Right cardiac atrium (tissue), 5 donors: ENCODE results near the gene VPS33A. TPM values are rescaled to one million over a fixed set of nuclear protein-coding genes. Genes with fewer than 3 reads are reported as not detected.
"Not testable (repeated sequence)": the region's sequence is repeated elsewhere in the genome, so short reads cannot be mapped to it uniquely, and the experiment has no call there.

Experiments used
- ATAC-seq, 2 donors: fragments of 200-7000 bp; cut with Tn5 transposase; one replicate each; pipeline versions ENCODE4 v1.8.0 to v1.9.1; 2020; ENCODE audit warnings: moderate library complexity in 2 of 2, mild to moderate bottlenecking in 1 of 2
- DNase-seq, 3 donors: peaks; one replicate each; pipeline ENCODE4 v3.0.0-alpha.2; 2020
- H3K27ac ChIP-seq: one replicate; pipeline ENCODE4 v1.5.1; 2013; ENCODE audit warnings: mild to moderate bottlenecking, low read length, control low read depth, moderate library complexity
- H3K27me3 ChIP-seq: one replicate; pipeline ENCODE4 v1.6.1; 2013; ENCODE audit not compliant: control insufficient read depth, insufficient read depth
- H3K4me1 ChIP-seq: one replicate; pipeline ENCODE4 v1.6.1; 2013; ENCODE audit warnings: low read length; ENCODE audit not compliant: control insufficient read depth, insufficient read depth
- H3K4me3 ChIP-seq: one replicate; pipeline ENCODE4 v1.5.1; 2013; ENCODE audit warnings: low read length, control low read depth
- H3K9me3 ChIP-seq: one replicate; pipeline ENCODE4 v1.6.1; 2013; ENCODE audit warnings: low read length; ENCODE audit not compliant: control insufficient read depth
- whole genome bisulfite sequencing: extraction: QIAGEN DNeasy Blood & Tissue Kit; methylation state at CpG from one replicate; pipeline ENCODE4 v1.1.7; 2013; 5-methylcytosine and 5-hydroxymethylcytosine counted together
- intact Hi-C, 4 donors: fragments of 100-400 bp; cut with DNase I; formaldehyde crosslinking; loops; one replicate each; pipeline versions ENCODE4 v1.11.0 to v1.14.0; 2022 to 2023
- polyA plus RNA-seq: library from polyadenylated mRNA; stranded (reverse); fragments of 200-250 nt; gene quantifications from one replicate; pipeline ENCODE4 v1.2.3, GENCODE V29; 2013
- total RNA-seq, 4 donors: library from RNA; stranded (reverse); fragmentation: NEBNext Ultra II Directional; extraction: Animal tissue kit (Norgen Biotek cat#: 25700); gene quantifications; one replicate each; pipeline ENCODE4 v1.2.1, GENCODE V29; 2021
- donor health status: healthy with polysubstance abuse.
- donor health status: DM: no; HTN: yes; CAD: no.
- donor health status: DM: no; HTN: no; CAD: no.
- donor health status: DM: no; HTN: yes; CAD: no; lungs with severe emphysema.
- donor health status: DM: yes; HTN: yes; CAD: no.

Gene VPS33A
- total and polyA plus RNA-seq, 5 donors = 7.3 to 15.2 (median 10.5) TPM

DNA sequence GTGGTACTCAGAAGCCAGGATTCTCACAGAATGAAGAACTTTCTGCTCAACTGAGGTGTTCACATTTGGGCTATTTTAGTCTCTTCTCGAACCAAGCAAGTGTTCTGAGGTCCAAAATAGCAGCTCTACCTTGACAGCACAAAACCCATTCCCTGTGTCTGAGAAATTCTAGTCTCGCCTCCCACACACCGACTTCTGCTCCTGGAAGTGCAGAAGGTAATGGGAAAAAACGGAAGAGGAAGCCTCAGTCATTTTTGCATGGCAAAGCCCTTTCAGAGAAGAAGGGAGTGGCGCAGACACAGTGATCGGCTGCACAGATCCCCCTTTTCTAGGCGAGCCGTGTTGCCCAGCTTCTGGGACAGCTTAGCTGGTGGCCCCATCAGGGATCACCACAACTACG lies 31.2 kb upstream of the VPS33A start:
- no peak for DNase-seq
- Histone ChIP-seq H3K27ac (no peak overlapping the region), H3K27me3 (no peaks in the 10 kb centered on the region), H3K9me3 (no peaks in the 10 kb centered on the region), H3K4me1 (no peaks in the 10 kb centered on the region), H3K4me3 (no peak overlapping the region)
- intact Hi-C loops = no loop called here
- no peak for ATAC-seq
- WGBS = 91% methylated on average over 9 of the region's 9 CpGs

DNA sequence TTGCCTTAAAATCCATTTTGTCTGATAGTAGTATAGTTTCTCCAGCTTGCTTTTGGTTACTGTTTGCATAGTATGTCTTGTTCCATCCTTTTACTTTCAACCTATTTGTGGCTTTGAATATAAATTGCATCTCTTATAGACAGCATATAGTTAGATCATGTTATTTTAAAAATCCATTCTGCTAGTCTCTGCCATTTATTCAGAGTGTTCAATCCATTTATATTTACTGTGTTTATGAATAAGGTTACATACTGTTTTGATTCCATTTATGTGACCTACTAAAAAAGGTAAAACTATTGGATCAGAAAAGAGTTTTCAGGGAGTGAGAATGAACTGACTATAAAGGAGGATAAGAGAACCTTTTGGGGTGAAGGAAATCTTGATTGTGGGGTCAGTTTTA lies 29.6 kb upstream of the VPS33A start:
- Histone ChIP-seq H3K4me3 (no peak overlapping the region), H3K4me1 (no peaks in the 10 kb centered on the region), H3K9me3 (no peaks in the 10 kb centered on the region), H3K27me3 (no peaks in the 10 kb centered on the region), H3K27ac (no peak overlapping the region)
- intact Hi-C loops = no loop called here
- DNase-seq (no peak), ATAC-seq (no peak)

DNA sequence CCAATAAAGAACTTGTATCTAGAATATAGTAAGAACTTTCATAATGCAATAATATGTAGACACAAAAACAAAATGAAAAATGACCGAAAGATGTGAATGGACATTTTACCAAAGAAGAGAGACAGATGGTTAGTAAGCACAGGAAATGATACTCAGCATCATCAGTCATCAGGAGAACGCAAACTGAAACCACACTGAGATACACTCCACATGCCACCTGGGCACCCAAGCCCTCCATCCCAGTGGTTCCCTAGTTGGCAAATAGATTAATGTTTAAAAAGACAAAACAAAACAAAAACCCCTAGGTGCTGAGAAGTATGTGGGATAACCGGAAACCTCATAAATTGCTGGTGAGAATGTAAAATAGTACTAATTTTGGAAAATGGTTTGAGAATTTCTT lies 26.8 kb upstream of the VPS33A start:
- WGBS = 98% methylated on average over 3 of the region's 3 CpGs
- Histone ChIP-seq H3K27me3 (no peaks in the 10 kb centered on the region), H3K4me1 (no peaks in the 10 kb centered on the region), H3K27ac (no peak overlapping the region), H3K4me3 (no peak overlapping the region), H3K9me3 (no peaks in the 10 kb centered on the region)
- intact Hi-C loops = no loop called here
- ATAC-seq = no peak
- no peak for DNase-seq

DNA sequence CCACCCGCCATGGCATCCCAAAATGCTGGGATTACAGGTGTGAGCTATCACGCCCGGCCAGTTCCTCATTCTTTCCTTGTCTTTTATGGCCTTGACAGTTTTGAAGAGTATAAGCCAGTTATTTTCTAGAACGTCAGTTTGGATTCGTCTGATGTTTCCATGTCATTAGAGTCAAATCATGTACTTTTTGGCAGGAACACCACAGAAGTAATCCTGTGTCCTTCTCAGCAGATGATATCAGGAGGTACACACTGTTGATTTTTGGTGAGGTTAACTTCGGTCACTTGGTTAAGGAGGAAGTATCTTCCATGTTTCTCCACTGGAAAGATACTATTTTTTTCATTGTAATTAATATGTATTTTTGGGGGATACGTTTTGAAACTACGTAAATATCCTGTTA lies 25.1 kb upstream of the VPS33A start:
- 93% methylated on average over 8 of the region's 8 CpGs for WGBS

DNA sequence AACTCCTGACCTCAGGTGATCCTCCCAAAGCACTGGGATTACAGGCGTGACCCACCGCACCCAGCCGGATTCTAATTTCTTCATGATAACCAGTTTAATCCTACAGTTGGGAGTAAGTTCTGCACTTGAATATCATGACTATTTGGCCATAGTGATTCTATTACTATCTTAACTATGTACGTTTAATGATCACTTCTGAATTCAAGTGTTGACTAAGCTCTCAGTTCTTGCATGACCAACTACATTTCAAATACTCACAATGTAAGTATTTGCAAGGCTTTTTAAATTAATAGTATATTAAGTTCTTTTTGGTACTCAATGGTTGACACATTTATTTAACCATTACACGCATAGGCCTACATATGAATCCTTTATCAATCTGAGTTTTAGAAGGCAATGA lies 17.4 kb upstream of the VPS33A start:
- Histone ChIP-seq H3K27ac (no peak overlapping the region), H3K9me3 (no peaks in the 10 kb centered on the region), H3K27me3 (no peaks in the 10 kb centered on the region), H3K4me3 (no peak overlapping the region), H3K4me1 (peaks cover 3% of the 10 kb centered on the region)
- 96% methylated on average over 5 of the region's 5 CpGs for WGBS
- intact Hi-C loops = no loop called here
- DNase-seq (no peak), ATAC-seq (no peak)

More for the DNA sequence above, 25.1 kb upstream of the VPS33A start:
- DNase-seq (no peak), ATAC-seq (no peak)
- Histone ChIP-seq H3K27ac (no peak overlapping the region), H3K4me3 (no peak overlapping the region), H3K27me3 (no peaks in the 10 kb centered on the region), H3K4me1 (no peaks in the 10 kb centered on the region), H3K9me3 (no peaks in the 10 kb centered on the region)
- intact Hi-C loops = no loop called here

DNA sequence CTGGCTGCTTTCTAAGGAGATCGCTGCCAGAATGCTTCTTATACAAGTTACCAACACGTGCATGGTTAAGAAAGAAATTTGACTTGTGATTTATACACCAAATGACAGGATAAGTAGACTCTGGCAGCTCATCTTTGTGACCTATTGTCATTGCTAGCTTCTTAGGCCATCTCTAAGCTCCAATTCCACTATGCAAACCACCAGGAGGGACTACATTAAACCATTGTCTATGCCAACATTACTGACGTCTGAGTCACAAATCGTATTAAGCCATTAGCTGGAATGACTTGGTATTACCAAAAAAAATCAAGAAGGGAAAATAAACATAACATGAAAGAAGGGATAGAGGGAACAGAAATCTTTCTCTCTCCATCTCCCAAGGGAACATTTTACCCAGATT lies 15.8 kb upstream of the VPS33A start:
- DNase-seq = no peak
- peaks cover 3% of the 10 kb centered on the region for H3K4me1 ChIP-seq
- no peaks in the 10 kb centered on the region for H3K27me3 ChIP-seq
- H3K9me3 ChIP-seq = no peaks in the 10 kb centered on the region
- WGBS = 68% methylated on average over 4 of the region's 4 CpGs
- intact Hi-C loops = no loop called here
- no peak for ATAC-seq
- H3K4me3 ChIP-seq = no peak overlapping the region
- no peak overlapping the region for H3K27ac ChIP-seq

DNA sequence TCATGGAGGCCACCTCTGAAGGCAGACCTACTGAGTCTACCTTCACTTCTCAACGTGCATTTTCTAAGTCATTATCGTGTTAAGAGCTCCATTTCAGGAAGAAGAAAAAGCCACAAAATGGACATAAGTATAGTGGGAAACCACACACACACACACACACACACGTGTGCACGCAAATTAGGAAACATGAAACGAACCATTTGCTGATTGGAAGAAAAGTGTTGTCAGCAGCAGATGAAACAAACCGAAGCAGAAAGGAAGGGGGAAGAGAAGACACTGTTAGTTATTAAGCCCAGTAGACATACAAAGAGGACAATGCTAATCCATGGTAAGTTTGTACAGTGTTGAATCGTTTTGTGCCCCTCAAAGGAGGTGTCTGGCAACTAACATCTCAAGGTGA lies 9.9 kb upstream of the VPS33A start:
- ATAC-seq (no peak), DNase-seq (no peak)
- H3K4me3 ChIP-seq = no peak overlapping the region
- H3K27me3 ChIP-seq = no peaks in the 10 kb centered on the region
- H3K9me3 ChIP-seq = no peaks in the 10 kb centered on the region
- intact Hi-C loops = no loop called here
- WGBS = 78% methylated on average over 7 of the region's 7 CpGs
- H3K4me1 ChIP-seq = no peaks in the 10 kb centered on the region
- no peak overlapping the region for H3K27ac ChIP-seq

DNA sequence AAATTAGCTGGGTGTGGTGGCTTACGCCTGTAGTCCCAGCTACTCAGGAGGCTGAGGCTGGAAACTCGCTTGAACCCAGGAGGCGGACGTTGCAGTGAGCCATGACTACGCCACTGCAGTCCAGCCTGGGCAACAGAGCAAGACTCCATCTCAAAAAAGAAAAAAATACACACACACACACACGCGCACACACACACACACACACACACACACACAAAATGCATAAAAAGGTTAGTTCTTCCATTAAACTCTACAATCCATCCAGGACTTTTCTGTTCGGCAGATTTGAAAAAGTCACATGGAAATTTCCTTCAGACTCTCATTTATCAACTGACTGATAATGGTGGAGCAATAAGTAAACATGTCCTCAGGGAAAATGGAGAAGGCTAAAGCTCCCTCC lies 9.2 kb upstream of the VPS33A start:
- intact Hi-C loops = no loop called here
- Histone ChIP-seq H3K9me3 (no peaks in the 10 kb centered on the region), H3K4me3 (no peak overlapping the region), H3K4me1 (no peaks in the 10 kb centered on the region), H3K27ac (no peak overlapping the region), H3K27me3 (no peaks in the 10 kb centered on the region)
- no peak for DNase-seq
- no peak for ATAC-seq
- 83% methylated on average over 8 of the region's 8 CpGs for WGBS

DNA sequence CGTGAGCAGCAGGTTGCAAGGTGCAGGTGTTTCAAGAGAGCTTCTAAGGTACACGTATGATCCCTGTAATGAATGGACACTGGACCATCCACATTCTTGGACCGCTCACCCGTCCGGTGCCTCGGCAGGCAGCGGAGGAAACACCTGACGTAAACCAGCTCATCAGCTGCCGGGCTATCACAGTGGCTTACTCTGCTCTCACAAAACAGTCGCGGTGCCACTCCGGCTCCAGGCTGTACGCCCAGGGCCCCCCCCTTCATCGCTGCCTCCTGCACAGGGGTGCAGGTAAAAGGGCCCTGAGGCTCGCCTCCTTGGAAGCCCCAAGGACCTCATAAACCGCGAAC lies 436 bp downstream of the VPS33A start:
- Histone ChIP-seq H3K4me3 (peak overlapping the region; percentile 49), H3K4me1 (no peaks in the 10 kb centered on the region), H3K9me3 (no peaks in the 10 kb centered on the region), H3K27ac (peak overlapping the region; percentile 39), H3K27me3 (no peaks in the 10 kb centered on the region)
- WGBS = 1% methylated on average over 17 of the region's 17 CpGs
- no peak for DNase-seq
- ATAC-seq = peak; percentile 51 to 55
- intact Hi-C loops = no loop called here

DNA sequence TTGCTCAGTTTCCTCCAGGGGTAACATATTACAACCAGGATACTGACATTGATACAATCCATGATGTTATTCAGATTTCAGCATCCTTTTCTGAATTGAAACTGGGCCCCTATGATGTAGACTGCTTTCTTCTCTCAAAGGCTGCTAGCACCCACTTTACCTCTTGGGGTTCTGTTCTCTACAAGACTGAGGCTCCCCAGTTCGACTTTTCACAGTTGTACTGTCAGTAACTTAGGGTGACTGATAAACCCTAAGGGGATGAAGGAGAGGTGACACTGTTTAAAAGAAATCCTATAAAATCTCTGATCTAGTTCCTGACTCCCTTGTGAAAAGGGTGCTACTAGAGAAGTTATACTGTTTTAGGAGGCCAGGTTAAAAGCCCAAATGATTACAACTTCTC lies 818 bp downstream of the VPS33A start:
- H3K9me3 ChIP-seq = no peaks in the 10 kb centered on the region
- WGBS = 17% methylated on average over 1 of the region's 1 CpG
- H3K4me3 ChIP-seq = peak overlapping the region; percentile 49
- H3K4me1 ChIP-seq = no peaks in the 10 kb centered on the region
- H3K27ac ChIP-seq = no peak overlapping the region
- DNase-seq (no peak), ATAC-seq (no peak)
- H3K27me3 ChIP-seq = no peaks in the 10 kb centered on the region
- intact Hi-C loops = no loop called here

DNA sequence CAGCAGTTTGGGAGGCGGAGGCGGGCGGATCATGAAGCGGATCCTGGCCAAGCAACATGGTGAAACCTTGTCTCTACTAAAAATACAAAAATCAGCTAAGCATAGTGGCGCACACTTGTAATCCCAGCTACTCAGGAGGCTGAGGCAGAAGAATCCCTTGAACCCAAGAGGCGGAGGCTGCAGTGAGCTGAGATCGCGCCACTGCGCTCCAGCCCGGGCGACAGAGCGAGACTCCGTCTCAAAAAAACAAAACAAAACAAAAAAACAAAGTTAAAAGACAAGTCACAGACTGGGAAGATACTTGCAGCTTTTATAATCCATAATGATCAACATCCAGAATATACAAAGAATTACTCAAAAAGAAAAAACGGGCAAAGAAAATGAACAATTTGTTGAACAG lies 5.6 kb downstream of the VPS33A start:
- H3K4me1 ChIP-seq, H3K27me3 ChIP-seq, H3K9me3 ChIP-seq, H3K4me3 ChIP-seq, ATAC-seq, intact Hi-C loops, H3K27ac ChIP-seq, DNase-seq: not testable (repeated sequence)
- WGBS = 90% methylated on average over 14 of the region's 14 CpGs

DNA sequence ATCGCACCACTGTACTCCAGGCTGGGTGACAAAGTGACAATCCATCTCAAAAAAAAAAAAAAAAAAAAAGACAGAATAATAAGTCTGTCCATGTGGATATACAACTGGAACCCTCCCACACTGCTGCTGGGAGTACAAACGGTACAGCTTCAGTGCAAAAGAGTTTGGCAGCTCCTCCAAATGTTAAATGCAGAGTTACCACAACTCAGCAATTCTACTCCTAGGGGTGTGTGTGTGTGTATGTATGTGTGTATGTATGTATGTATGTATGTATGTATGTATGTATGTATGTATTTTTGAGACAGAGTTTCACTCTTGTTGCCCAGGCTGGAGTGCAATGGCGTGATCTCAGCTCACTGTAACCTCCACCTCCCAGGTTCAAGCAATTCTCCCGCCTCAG lies 7.4 kb downstream of the VPS33A start:
- H3K9me3 ChIP-seq, H3K27ac ChIP-seq, H3K4me3 ChIP-seq, H3K27me3 ChIP-seq, ATAC-seq, H3K4me1 ChIP-seq, intact Hi-C loops, DNase-seq: not testable (repeated sequence)
- WGBS = 87% methylated on average over 4 of the region's 4 CpGs
